H1 (cell line): Measurements from ENCODE around the gene PDZD8. TPM values are rescaled to one million over a fixed set of nuclear protein-coding genes. Genes with fewer than 3 reads are reported as not detected.

Experiments
- ATF3 ChIP-seq: IDR thresholded peaks from 2 replicates; pipeline ENCODE4 v1.6.1; 2011; ENCODE audit warnings: low read depth, mild to moderate bottlenecking, low read length; ENCODE audit not compliant: insufficient read depth
- CHD7 ChIP-seq: fragments of 300-600 bp; sonication (generic); IDR thresholded peaks from 2 replicates; pipeline ENCODE4 v1.7.1; 2012; ENCODE audit warnings: low read length, moderate library complexity, mild to moderate bottlenecking, inconsistent platforms; ENCODE audit not compliant: insufficient replicate concordance
- E2F6 ChIP-seq: IDR thresholded peaks from 2 replicates; pipeline ENCODE4 v1.6.1; 2012; ENCODE audit warnings: inconsistent platforms
- GABPA ChIP-seq: IDR thresholded peaks from 2 replicates; pipeline ENCODE4 v1.6.1; 2011; ENCODE audit warnings: mild to moderate bottlenecking, low read length, moderate library complexity, borderline replicate concordance; ENCODE audit not compliant: insufficient read depth
- HDAC2 ChIP-seq, 2 experiments: fragments of 300-600 bp in 1 of 2; sonication (generic) in 1 of 2; IDR thresholded peaks; 2 replicates each; pipeline ENCODE4 v1.6.1; 2011 to 2012; ENCODE audit warnings: low read depth in 2 of 2, low read length in 2 of 2, mild to moderate bottlenecking in 2 of 2, moderate library complexity in 2 of 2, borderline replicate concordance in 1 of 2, inconsistent platforms in 1 of 2
- KDM5A ChIP-seq: fragments of 200-600 bp; IDR thresholded peaks from 2 replicates; pipeline ENCODE4 v1.7.1; 2012; ENCODE audit warnings: mild to moderate bottlenecking, low read length, inconsistent platforms, mixed read lengths
- PHF8 ChIP-seq: fragments of 200-600 bp; sonication (generic); conservative IDR thresholded peaks from 2 replicates; pipeline ENCODE4 v1.7.1; 2012; ENCODE audit warnings: low read depth, mild to moderate bottlenecking, inconsistent platforms, low read length, moderate library complexity
- POLR2AphosphoS5 ChIP-seq: IDR thresholded peaks from 2 replicates; pipeline ENCODE4 v1.6.1; 2011; ENCODE audit warnings: low read depth, low read length
- SRF ChIP-seq: IDR thresholded peaks from 2 replicates; pipeline ENCODE4 v1.6.1; 2011; ENCODE audit warnings: mild to moderate bottlenecking, low read depth, low read length, moderate library complexity
- TCF12 ChIP-seq: IDR thresholded peaks from 2 replicates; pipeline ENCODE4 v1.6.1; 2011; ENCODE audit warnings: low read depth, mild to moderate bottlenecking, low read length
- polyA plus RNA-seq, 7 experiments: library from polyadenylated mRNA; depleted of rRNA in 3 of 7; stranded (reverse) in 5 of 7; unstranded in 2 of 7; fragments of >200 nt in 5 of 7; fragments of 200-250 nt in 2 of 7; gene quantifications; 1 replicate in 5 of 7; 2 replicates in 1 of 7; 4 replicates in 1 of 7; pipeline versions ENCODE4 v1.2.1 to v1.2.3, GENCODE V29; 2011 to 2013; ENCODE audit warnings: missing spikeins in 2 of 7, mixed read lengths in 2 of 7
- total RNA-seq: library from RNA; stranded (reverse); fragmentation: NEBNext Ultra II Directional; extraction: Animal tissue kit (Norgen Biotek cat#: 25700); gene quantifications from 2 replicates; pipeline ENCODE4 v1.2.1, GENCODE V29; 2021

The PDZD8 gene
- total and polyA plus RNA-seq, 2 of the 8 experiments (the other 6 are each of a cell fraction or from before 2014, with no cell fraction given), result 10.9 to 50.1 TPM

GRCh38 chr10:117298219-117298618 is 77.0 kb downstream of the PDZD8 start (continued):
- no peak for TF ChIP-seq CHD7
- TF ChIP-seq E2F6, result no peak
- no peak for TF ChIP-seq KDM5A
- no peak for TF ChIP-seq HDAC2 (IDR thresholded peaks at IDR 0.05; ENCODE audit: borderline replicate concordance in 1 of 2, low read depth in 2 of 2, low read length in 2 of 2)
- no peak for TF ChIP-seq ATF3
- no peak for TF ChIP-seq POLR2AphosphoS5
- no peak for TF ChIP-seq TCF12
- no peak for TF ChIP-seq SRF
- TF ChIP-seq PHF8, result no peak
- no peak for TF ChIP-seq GABPA
- TF ChIP-seq, all 59 proteins: peak for 0
